ENCODE results near the gene PUS7. TPM values are rescaled to one million over a fixed set of nuclear protein-coding genes. Genes with fewer than 3 reads are reported as not detected.
A peak's percentile ranks its signal among the peaks of the same experiment; 100 is the strongest.
"Not testable (repeated sequence)": the region's sequence is repeated elsewhere in the genome, so short reads cannot be mapped to it uniquely, and the experiment has no call there.

PUS7 gene, protein sequence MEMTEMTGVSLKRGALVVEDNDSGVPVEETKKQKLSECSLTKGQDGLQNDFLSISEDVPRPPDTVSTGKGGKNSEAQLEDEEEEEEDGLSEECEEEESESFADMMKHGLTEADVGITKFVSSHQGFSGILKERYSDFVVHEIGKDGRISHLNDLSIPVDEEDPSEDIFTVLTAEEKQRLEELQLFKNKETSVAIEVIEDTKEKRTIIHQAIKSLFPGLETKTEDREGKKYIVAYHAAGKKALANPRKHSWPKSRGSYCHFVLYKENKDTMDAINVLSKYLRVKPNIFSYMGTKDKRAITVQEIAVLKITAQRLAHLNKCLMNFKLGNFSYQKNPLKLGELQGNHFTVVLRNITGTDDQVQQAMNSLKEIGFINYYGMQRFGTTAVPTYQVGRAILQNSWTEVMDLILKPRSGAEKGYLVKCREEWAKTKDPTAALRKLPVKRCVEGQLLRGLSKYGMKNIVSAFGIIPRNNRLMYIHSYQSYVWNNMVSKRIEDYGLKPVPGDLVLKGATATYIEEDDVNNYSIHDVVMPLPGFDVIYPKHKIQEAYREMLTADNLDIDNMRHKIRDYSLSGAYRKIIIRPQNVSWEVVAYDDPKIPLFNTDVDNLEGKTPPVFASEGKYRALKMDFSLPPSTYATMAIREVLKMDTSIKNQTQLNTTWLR
- 1 to 10 TPM; 1.9 to 6.0 (median 3.4) TPM for polyA plus RNA-seq (ENCODE audit: low read depth in 6 of 6)

DNA sequence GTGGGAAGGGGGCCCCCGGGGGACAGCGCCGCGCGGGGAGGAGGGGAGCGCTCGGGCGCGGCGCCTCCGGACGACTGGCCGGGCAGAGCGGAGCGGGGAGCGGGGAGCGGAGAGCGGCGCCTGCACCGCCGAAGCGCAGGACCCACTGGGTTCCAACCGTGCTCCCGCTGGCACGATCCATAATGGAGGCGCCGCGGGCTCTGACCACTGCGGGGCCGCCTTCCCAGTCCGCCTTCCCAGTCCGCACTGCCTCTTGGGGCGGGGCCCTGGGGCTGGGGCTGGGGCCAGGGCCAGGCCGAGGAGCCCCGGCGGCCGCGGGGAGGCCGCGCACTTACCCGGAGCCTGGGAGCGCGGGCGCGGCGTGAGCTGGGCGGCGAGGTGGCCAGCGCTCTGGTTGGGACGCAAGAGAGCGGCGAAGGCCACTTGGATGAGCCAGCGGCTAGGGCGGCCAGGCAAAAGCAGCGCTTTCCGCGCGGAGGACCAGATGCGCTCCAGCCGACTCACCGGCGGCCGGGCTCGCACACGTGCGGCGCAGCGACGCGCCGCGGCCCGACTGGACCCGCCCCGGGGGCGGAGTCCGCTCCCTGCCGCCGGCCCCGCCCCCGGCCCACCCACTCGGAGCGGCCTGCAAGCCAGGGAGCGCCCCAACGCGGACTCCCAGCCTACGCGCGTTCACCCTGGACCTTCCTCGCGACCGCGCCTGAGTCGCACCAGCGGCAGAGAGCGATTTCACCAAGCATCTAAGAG lies at the start of gene PUS7:
Gene PUS7 (minus strand): TSS at position 555 of the 747 bp plus-strand sequence. CDS start 13,759 bp downstream, outside the sequence.
- H3K4me1 Mint-ChIP-seq = peaks cover 18 to 29% (median 20%) of the 10 kb centered on the region in 3 donors
- peak within 1 kb of the TSS in 5 of 6 donors; percentile 33 to 95 (median 75) for H3K27ac Mint-ChIP-seq
- no peaks in the 10 kb centered on the region for H3K27me3 Mint-ChIP-seq
- H3K36me3 Mint-ChIP-seq = no peaks in the 10 kb centered on the region
- DNase-seq = peak; percentile 69
- peak; percentile 92 to 93 for ATAC-seq (ENCODE audit: low read depth in 2 of 2)
- H3K4me3 Mint-ChIP-seq = peak within 1 kb of the TSS; percentile 87 to 98 (median 94)
- H3K9me3 Mint-ChIP-seq = no peaks in the 10 kb centered on the region

DNA sequence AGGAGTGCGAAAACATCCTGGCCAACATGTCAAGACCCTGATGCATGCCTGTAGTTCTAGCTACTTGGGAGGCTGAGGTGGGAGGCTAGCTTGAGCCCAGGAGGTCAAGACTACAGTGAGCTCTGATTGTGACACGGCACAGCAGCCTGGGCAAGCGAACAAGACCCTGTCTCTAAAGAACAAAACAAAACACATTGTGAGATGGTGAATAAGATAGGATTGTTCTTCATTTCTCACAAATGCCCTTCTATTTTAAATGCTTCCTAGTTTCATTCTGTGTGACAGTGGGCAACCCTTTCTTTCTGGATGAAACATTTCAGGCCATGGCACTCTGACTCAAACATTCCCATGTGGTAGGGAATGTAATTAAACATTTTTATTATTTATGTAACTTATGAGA lies 45.8 kb upstream of the PUS7 start:
- Mint-ChIP-seq H3K36me3 (peaks cover 5 to 8% of the 10 kb centered on the region in 2 donors), H3K27ac (no peak overlapping the region), H3K4me1 (no peaks in the 10 kb centered on the region), H3K9me3 (no peaks in the 10 kb centered on the region), H3K27me3 (no peaks in the 10 kb centered on the region), H3K4me3 (no peak overlapping the region)
- no peak for DNase-seq
- no peak for ATAC-seq (ENCODE audit: low read depth in 2 of 2)

DNA sequence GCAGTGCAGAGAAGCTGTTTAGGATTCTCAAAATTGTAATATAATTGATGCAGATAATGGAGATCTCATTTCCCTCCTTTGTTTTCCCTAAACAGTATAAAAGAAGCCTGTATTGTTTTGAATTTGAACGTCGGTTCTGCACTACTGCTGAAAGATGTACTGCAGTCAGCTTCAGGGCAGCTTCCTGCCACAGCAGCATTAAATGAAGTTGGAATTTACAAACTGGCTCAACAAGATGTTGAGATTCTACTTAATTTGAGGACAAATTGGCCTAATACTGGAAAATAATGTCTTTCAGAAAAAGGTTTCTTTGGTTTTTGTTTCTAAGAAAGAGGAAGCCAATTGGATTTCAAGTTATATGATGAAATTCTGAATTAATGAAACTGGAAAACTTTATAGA lies 45.0 kb upstream of the PUS7 start:
- no peak overlapping the region for H3K4me3 Mint-ChIP-seq
- peaks cover 7 to 8% of the 10 kb centered on the region in 2 donors for H3K36me3 Mint-ChIP-seq
- no peak overlapping the region for H3K27ac Mint-ChIP-seq
- ATAC-seq (ENCODE audit: low read depth in 2 of 2) (no peak), DNase-seq (no peak)
- H3K9me3 Mint-ChIP-seq = no peaks in the 10 kb centered on the region
- no peaks in the 10 kb centered on the region for H3K4me1 Mint-ChIP-seq
- no peaks in the 10 kb centered on the region for H3K27me3 Mint-ChIP-seq

DNA sequence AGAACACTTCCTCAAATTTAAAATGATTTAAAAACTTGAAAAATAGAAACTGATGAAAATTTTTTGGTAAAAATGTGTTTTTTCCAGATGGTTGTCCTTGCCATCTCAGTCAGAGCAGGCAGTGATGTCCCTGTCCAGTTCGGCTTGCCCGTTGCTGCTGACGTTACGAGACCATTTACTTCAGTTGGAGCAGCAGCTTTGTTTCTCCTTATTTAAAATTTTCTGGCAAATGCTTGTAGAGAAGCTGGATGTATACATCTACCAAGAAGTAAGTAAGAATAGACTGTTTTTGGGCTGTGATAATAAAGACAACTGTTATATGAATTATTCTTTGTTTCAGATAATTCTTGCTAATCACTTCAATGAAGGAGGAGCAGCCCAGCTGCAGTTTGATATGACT lies 43.1 kb upstream of the PUS7 start:
- Mint-ChIP-seq H3K36me3 (peaks cover 10 to 11% of the 10 kb centered on the region in 2 donors), H3K4me1 (no peaks in the 10 kb centered on the region), H3K27me3 (no peaks in the 10 kb centered on the region), H3K27ac (no peak overlapping the region), H3K9me3 (no peaks in the 10 kb centered on the region), H3K4me3 (no peak overlapping the region)
- DNase-seq (no peak), ATAC-seq (ENCODE audit: low read depth in 2 of 2) (no peak)

DNA sequence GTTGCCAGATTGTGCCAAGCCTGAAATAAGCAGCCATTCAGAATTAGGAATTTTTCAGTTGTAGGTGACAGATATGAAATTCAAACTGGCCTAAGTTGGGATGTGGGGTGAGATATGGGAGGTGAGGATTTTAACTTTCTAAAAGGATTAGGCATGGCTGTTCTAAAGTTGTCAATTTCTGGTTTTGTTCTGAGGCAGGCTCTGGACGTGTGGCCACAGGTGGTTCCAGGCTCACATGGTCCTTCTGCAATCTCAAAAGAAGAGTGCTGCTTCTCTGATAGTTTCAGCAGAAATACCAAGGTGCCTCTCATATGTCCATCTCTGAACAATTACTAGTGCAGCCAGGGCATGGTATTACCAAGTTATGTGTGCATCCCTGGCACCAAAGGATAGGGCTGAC lies 37.9 kb upstream of the PUS7 start:
- no peaks in the 10 kb centered on the region for H3K9me3 Mint-ChIP-seq
- DNase-seq (no peak), ATAC-seq (ENCODE audit: low read depth in 2 of 2) (no peak)
- H3K27me3 Mint-ChIP-seq = no peaks in the 10 kb centered on the region
- no peaks in the 10 kb centered on the region for H3K4me1 Mint-ChIP-seq
- peaks cover 12 to 16% of the 10 kb centered on the region in 2 donors for H3K36me3 Mint-ChIP-seq
- H3K27ac Mint-ChIP-seq = peak overlapping the region in 1 of 6 donors; percentile 62
- no peak overlapping the region for H3K4me3 Mint-ChIP-seq

DNA sequence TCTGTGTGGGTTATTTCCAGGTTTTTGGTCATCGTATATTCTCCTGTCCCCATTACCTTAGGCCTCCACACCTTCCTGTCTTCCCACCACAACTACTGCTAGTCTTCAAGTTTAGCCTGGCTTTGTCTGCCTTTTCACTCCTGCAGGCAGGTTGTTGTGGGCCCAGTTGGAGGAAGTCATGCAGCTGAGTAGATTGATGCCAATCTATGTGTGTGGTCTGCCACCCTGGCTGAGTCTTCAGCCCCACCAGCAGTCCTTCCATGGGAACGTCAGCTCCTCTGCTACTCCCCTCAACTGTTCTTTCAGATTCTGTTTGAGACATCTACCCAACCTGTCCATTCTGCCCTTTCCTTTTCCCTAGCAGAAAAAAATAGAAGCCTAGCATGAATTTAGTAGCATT lies 16.3 kb upstream of the PUS7 start:
- ATAC-seq (ENCODE audit: low read depth in 2 of 2) = no peak
- DNase-seq = no peak
- peak overlapping the region in 2 of 6 donors; percentile 2 to 10 for H3K27ac Mint-ChIP-seq
- H3K4me1 Mint-ChIP-seq = peaks cover under 1 to 14% (median 5%) of the 10 kb centered on the region in 3 donors
- no peaks in the 10 kb centered on the region for H3K9me3 Mint-ChIP-seq
- no peak overlapping the region for H3K4me3 Mint-ChIP-seq
- peaks cover 12 to 16% of the 10 kb centered on the region in 2 donors for H3K36me3 Mint-ChIP-seq
- no peaks in the 10 kb centered on the region for H3K27me3 Mint-ChIP-seq

DNA sequence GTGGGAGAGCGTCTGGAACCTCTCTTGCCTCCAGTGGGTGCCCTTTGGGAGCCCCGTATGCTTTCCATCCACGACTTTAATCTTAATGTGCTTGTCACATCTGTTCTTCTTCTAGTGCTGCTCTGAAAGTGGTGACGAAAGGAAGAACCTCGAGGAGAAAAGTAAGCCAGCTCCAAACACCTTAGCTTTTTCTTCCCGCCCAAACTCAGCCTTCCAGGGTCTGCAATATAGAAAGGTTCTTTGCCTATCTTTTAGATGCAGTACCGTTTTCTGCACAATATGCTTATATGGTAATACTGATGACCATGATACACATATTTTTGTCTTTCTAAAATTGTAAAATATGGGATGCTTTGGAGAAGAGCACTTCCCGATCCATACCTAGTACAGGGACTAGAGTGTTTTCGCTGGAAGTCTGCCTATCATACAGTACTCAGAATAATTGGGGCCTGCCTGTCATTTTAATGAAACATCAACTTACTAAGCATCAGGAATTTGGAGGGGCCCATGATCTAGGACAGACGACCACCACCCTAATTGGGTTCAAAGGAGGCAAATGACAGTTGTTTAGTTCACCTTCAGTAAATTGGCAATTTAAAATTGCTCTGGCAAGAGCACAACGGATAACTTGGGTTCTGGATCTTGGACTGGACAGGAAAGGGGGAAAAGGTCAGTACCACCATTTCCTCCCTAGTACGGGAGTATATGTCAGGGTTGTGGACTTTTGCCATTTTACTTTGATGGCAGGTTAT lies 10.8 kb upstream of the PUS7 start:
- Mint-ChIP-seq H3K4me1 (peaks cover 21 to 40% (median 24%) of the 10 kb centered on the region in 3 donors), H3K9me3 (no peaks in the 10 kb centered on the region), H3K27ac (peak overlapping the region; percentile 69 to 97 (median 88)), H3K36me3 (no peaks in the 10 kb centered on the region), H3K27me3 (no peaks in the 10 kb centered on the region), H3K4me3 (peak overlapping the region; percentile 88 to 97 (median 94))
- no peak for ATAC-seq (ENCODE audit: low read depth in 2 of 2)
- DNase-seq = no peak

DNA sequence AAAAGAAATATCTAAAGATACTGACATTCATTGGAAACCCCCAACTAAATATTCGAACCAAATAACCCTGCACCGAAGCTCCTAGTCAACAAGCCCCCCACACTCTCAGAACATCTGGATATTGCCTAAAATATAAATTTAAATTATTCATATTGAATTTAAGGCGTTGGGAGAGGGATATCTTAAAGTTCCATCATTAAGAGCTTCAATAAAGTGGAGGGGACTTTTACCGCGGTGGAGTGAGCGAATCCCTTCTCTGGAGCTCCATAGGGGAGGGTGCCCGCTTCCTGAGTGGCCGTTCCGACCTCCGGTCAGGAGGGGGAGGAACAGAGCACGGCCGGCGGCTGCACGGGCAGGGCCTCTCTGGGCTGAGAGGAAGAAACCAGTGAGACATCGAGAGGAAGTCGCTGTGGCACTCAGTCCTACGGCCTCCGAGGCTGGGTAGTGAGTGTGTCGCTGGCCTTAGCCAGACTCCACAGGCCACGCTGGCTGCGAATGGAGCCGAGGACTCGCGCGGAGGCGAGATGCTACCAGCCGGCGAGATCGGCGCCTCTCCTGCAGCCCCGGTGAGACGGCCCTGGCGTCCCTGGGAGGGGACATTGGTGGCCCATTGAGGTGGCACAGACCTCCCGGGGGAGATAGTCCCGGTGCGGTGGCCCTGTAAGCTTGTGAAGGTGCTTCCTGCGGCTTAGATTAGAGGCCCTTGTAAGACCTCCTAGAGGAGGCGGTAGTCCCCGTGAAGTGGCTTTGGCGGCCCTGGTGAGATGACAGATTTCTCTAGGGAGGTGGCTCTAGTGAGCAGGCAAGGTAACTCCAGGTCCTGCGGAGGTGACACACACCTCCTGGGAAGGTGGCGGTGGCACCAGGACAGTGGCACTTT lies 10.0 kb upstream of the PUS7 start, which contains the start of gene RINT1:
Gene RINT1 (plus strand): TSS at position 410 of the 880 bp plus-strand sequence. CDS start 115 bp downstream, at position 525.
- no peaks in the 10 kb centered on the region for H3K9me3 Mint-ChIP-seq

DNA sequence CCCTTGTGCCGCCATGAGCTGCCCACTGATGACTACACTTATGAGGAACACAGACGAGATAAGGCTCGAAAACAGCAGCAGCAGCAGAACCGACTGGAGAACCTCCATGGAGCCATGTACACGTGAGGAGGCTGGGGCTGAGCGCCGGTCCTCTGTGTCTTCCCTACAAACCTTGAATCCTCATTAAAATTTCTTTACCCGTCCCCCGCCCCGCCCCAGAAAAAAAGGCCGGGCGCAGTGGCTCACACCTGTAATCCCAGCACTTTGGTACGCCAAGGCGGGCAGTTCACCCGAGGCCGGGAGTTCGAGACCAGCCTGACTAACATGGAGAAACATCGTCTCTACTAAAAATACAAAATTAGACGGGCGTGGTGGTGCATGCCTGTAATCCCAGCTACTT lies 8.5 kb upstream of the PUS7 start:
- no peak for DNase-seq
- ATAC-seq (ENCODE audit: low read depth in 2 of 2) = no peak
- Mint-ChIP-seq H3K27ac (peak overlapping the region in 1 of 6 donors; percentile 19), H3K9me3 (no peaks in the 10 kb centered on the region), H3K36me3 (no peaks in the 10 kb centered on the region), H3K4me3 (peak overlapping the region in 6 of 8 donors; percentile 19 to 84 (median 53)), H3K27me3 (no peaks in the 10 kb centered on the region), H3K4me1 (peaks cover 21 to 33% (median 24%) of the 10 kb centered on the region in 3 donors)

More for the DNA sequence above, 10.0 kb upstream of the PUS7 start, which contains the start of gene RINT1:
- ATAC-seq (ENCODE audit: low read depth in 2 of 2) (peak; percentile 91 to 93), DNase-seq (peak; percentile 92)
- H3K36me3 Mint-ChIP-seq = no peaks in the 10 kb centered on the region
- H3K4me3 Mint-ChIP-seq = peak within 1 kb of the TSS; percentile 88 to 97 (median 94)
- H3K4me1 Mint-ChIP-seq = peaks cover 21 to 40% (median 24%) of the 10 kb centered on the region in 3 donors
- H3K27me3 Mint-ChIP-seq = no peaks in the 10 kb centered on the region
- peak within 1 kb of the TSS; percentile 85 to 97 (median 88) for H3K27ac Mint-ChIP-seq

DNA sequence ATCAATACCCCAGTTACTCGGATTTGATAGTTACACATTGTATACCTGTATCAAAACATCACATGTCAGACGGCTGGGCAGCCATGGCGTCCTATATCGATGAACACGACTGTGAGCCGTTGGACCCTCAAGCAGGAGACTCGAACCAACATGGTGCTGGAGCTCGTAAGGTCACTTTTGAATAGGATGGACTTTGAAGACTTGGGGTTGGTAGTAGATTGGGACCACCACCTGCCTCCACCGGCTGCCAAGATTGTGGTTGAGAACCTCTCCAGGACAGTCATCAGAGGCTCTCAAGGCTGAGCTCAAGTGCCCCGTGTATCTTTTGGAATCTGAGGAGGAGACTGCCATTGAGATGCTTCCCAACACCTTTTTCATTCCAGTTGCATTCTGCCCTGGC lies 8.1 kb upstream of the PUS7 start:
- H3K36me3 Mint-ChIP-seq = no peaks in the 10 kb centered on the region
- no peaks in the 10 kb centered on the region for H3K9me3 Mint-ChIP-seq
- peaks cover 21 to 37% (median 25%) of the 10 kb centered on the region in 3 donors for H3K4me1 Mint-ChIP-seq
- DNase-seq (no peak), ATAC-seq (ENCODE audit: low read depth in 2 of 2) (no peak)
- H3K27ac Mint-ChIP-seq = peak overlapping the region in 2 of 6 donors; percentile 19 to 66
- H3K27me3 Mint-ChIP-seq = no peaks in the 10 kb centered on the region
- H3K4me3 Mint-ChIP-seq = peak overlapping the region in 6 of 8 donors; percentile 19 to 84 (median 53)

DNA sequence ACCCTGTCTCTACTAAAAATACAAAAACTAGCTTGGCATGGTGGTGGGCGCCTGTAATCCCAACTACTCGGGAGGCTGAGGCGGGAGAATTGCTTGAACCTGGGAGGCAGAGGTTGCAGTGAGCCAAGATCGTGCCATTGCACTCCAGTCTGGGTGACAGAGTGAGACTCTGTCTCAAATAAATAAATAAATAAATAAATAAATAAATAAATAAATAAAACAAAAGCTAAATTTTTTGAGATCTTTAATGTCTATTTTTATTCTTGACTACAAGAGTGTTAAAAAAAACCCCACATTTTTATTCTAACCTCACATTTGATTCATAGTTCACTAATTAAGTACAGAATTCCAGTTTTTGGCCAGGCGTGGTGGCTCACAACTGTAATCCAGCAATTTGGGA lies 5.7 kb upstream of the PUS7 start:
- H3K4me1 Mint-ChIP-seq = peaks cover 21 to 38% (median 27%) of the 10 kb centered on the region in 3 donors
- H3K27ac Mint-ChIP-seq; H3K36me3 Mint-ChIP-seq; DNase-seq; H3K9me3 Mint-ChIP-seq; ATAC-seq (ENCODE audit: low read depth in 2 of 2); H3K27me3 Mint-ChIP-seq: not testable (repeated sequence)
- H3K4me3 Mint-ChIP-seq = peak overlapping the region in 1 of 8 donors; percentile 12

DNA sequence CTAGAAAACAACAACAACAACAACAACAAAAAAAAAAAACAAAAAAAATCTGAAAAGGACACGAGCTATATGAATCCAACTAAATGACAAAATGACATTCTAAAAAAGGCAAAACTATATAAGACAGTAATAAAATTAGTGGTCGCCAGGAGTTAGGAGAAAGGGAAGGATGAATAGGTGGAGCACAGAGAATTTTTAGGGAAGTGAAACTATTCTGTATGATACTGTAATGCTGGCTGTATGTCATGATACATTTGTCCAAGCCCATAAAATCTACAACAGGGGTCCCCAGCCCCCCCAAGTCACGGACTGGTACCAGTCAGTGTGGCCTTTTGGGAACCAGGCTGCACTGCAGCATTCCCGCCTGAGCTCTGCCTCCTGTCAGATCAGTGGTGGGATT lies 2.8 kb upstream of the PUS7 start:
- H3K4me3 Mint-ChIP-seq = peak overlapping the region in 5 of 8 donors; percentile 10 to 75 (median 39)
- H3K27ac Mint-ChIP-seq = peak overlapping the region in 2 of 6 donors; percentile 22 to 66
- ATAC-seq (ENCODE audit: low read depth in 2 of 2) (no peak), DNase-seq (peak; percentile 3)
- H3K4me1 Mint-ChIP-seq = peaks cover 15 to 29% (median 18%) of the 10 kb centered on the region in 3 donors
- no peaks in the 10 kb centered on the region for H3K27me3 Mint-ChIP-seq
- H3K36me3 Mint-ChIP-seq = no peaks in the 10 kb centered on the region
- H3K9me3 Mint-ChIP-seq = no peaks in the 10 kb centered on the region
